ENCODE results near the gene HTT. TPM values are rescaled to one million over a fixed set of nuclear protein-coding genes. Genes with fewer than 3 reads are reported as not detected.

The HTT gene
- total and polyA plus RNA-seq, 10 donors, result 10.0 to 124 (median 84.4) TPM

DNA sequence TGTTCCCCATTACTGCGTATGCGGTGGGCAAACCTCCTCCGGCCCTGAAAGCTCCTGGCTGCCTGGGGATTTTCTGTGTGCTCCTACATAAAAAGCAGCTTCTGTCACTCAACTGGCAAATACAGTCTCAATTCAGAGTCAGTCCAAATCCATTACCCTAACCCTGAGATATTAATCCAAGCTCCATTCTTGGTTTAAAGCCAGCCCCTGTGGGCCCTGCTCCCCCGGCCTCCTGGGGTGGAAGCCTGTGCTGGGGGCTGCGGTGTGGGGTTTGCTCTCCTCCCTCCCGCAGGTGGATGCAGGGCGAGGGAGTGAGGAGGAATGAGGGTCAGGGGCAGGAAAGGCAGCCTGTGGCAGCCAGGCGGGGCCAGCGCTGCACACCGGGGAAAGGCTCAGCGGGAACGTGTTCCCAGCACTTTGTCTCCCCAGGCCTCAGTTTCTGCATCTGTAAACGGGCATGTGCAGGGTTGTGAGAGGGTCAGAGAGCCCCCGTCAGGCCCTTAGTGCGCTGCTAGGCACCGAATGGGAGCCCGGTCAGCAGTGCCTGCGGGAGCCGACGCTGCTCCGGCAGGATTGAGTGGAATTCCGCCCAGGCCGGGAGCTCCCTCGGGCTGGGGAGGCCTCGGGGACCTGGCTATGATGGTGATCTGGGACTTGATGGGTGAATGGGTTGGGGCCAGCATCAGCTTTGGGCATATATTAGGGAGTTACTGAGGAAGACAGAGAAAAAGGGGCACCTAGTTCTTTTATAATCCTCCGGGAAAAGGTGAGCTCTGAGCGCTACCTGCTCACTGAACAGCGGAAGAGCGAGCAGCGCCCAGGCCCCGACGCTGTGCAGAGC lies 212.1 kb downstream of the HTT start:
- Histone ChIP-seq H3K27ac (no peak overlapping the region), H3K36me3 (no peaks in the 10 kb centered on the region), H3K4me1 (peaks cover 12 to 42% (median 28%) of the 10 kb centered on the region in 6 donors), H3K9me3 (peaks cover 0 to 5% (median 0%) of the 10 kb centered on the region in 8 donors), H3K4me3 (peak overlapping the region in 1 of 8 donors; percentile 33), H3K27me3 (replicated peaks in 1 of 7) (peaks cover 0 to 69% (median 0%) of the 10 kb centered on the region in 7 donors)
- intact Hi-C loops (cut with DNase I; ENCODE audit: low total_unique reads), result loop anchor here (10.0 kb wide), 1 partner anchor 82 kb away; no protein-coding TSS in a partner anchor
- no peak for DNase-seq
- TF ChIP-seq POLR2A (IDR thresholded peaks at IDR 0.05) (no peak), POLR2AphosphoS5 (IDR thresholded peaks at IDR 0.05) (no peak)
- TF ChIP-seq, protein P1, sequence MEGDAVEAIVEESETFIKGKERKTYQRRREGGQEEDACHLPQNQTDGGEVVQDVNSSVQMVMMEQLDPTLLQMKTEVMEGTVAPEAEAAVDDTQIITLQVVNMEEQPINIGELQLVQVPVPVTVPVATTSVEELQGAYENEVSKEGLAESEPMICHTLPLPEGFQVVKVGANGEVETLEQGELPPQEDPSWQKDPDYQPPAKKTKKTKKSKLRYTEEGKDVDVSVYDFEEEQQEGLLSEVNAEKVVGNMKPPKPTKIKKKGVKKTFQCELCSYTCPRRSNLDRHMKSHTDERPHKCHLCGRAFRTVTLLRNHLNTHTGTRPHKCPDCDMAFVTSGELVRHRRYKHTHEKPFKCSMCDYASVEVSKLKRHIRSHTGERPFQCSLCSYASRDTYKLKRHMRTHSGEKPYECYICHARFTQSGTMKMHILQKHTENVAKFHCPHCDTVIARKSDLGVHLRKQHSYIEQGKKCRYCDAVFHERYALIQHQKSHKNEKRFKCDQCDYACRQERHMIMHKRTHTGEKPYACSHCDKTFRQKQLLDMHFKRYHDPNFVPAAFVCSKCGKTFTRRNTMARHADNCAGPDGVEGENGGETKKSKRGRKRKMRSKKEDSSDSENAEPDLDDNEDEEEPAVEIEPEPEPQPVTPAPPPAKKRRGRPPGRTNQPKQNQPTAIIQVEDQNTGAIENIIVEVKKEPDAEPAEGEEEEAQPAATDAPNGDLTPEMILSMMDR (IDR thresholded peaks at IDR 0.05 in 8 of 11, conservative IDR thresholded peaks at IDR 0.05 in 3 of 11), result no peak
- WGBS, 5 donors, result 75 to 82% (median 79%) methylated on average over 31 to 32 of the region's 32 CpGs

DNA sequence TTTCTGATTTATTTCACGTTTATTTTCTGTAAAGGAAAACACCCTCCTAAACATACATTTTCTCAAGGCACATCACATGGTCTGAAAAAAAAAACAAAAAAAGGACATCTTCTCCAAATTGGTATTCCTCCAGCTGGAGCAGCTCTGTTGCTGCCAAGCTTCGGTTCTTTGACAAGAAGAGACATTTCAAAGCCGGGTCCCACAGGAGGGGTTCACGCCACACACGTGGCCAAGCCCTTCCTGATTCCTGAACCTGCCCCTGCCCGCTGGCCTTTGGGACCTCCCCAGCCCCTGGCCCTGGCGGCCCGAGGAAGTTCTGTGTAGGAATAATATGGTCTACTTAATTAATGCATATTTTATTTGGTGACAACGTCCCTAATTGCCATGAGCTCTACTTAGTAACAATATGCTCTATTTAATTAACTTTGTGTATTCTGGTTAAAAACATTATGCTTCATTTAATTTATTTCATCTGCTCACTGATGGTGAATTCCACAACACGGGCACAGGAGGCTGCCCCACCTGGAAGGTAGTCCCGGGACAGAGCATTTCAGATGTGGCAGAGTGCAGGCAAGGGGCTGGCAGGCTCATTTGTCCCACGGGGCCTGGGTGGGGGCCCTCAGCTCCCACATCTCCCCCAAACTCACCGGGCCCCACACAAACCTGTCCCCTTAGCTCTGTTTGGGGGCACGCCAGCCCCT lies 212.9 kb downstream of the HTT start:
- no peaks in the 10 kb centered on the region for H3K36me3 ChIP-seq
- H3K9me3 ChIP-seq, result no peaks in the 10 kb centered on the region
- no peak overlapping the region for H3K4me3 ChIP-seq
- no peak for DNase-seq
- WGBS, 5 donors, result 67 to 75% (median 73%) methylated on average over 14 of the region's 14 CpGs
- no peak overlapping the region for H3K27ac ChIP-seq
- peaks cover 0 to 77% (median 0%) of the 10 kb centered on the region in 7 donors for H3K27me3 ChIP-seq (replicated peaks in 1 of 7)
- intact Hi-C loops (cut with DNase I; ENCODE audit: low total_unique reads), result loop anchor here (10.0 kb wide), 1 partner anchor 83 kb away; no protein-coding TSS in a partner anchor
- H3K4me1 ChIP-seq, result peaks cover 15 to 50% (median 36%) of the 10 kb centered on the region in 6 donors
- TF ChIP-seq POLR2AphosphoS5 (IDR thresholded peaks at IDR 0.05), result no peak
- TF ChIP-seq, protein P1 (IDR thresholded peaks at IDR 0.05 in 8 of 11, conservative IDR thresholded peaks at IDR 0.05 in 3 of 11), result no peak
- TF ChIP-seq POLR2A (IDR thresholded peaks at IDR 0.05), result no peak

DNA sequence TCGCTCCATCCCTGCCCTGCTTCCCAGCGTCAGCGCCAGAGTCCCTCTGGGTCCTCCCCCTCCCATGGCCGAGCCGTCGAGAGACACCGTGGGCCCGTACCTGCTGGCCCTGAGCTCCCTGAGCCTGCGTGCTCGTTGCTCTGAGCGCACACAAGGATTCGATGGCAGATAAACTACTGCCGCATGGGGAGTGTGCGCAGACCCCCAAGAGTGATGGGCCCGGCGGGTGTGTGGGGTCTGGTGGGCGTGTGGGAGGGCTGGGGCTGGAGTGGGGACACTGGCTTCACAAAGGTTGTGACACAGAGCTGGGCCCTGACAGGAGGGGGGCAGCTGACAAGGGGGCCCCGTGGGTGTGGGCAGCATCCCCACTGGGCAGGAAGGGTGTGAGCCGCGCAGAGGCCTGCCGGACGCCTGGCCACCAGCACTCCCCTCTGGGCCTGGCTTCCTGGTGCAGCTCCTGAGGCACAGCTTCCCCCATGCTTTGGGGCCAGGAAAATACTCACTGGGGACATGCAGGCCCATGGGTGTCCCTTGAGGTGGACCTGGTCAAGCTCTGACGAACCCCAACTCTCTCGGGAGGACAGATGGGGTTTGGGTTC lies 213.6 kb downstream of the HTT start:
- Histone ChIP-seq H3K27me3 (replicated peaks in 1 of 7) (peaks cover 0 to 75% (median 0%) of the 10 kb centered on the region in 7 donors), H3K4me3 (no peak overlapping the region), H3K4me1 (peaks cover 15 to 51% (median 37%) of the 10 kb centered on the region in 6 donors), H3K9me3 (no peaks in the 10 kb centered on the region), H3K36me3 (no peaks in the 10 kb centered on the region), H3K27ac (no peak overlapping the region)
- WGBS, 5 donors, result 79 to 91% (median 81%) methylated on average over 23 to 24 of the region's 24 CpGs
- intact Hi-C loops (cut with DNase I; ENCODE audit: low total_unique reads), result loop anchor here (10.0 kb wide), 1 partner anchor 83 kb away; no protein-coding TSS in a partner anchor
- TF ChIP-seq, protein P1 (IDR thresholded peaks at IDR 0.05 in 8 of 11, conservative IDR thresholded peaks at IDR 0.05 in 3 of 11), result no peak
- TF ChIP-seq POLR2AphosphoS5 (IDR thresholded peaks at IDR 0.05), result peak in 2 of 3 donors; percentile 13 to 40
- no peak for TF ChIP-seq POLR2A (IDR thresholded peaks at IDR 0.05)
- peak; percentile 78 for DNase-seq

Data from spleen (tissue), 11 donors.